ENCODE results near the gene MECP2.

Gene MECP2

GRCh38 chrX:154039577-154039976 is 57.9 kb downstream of the MECP2 start:
- no peak overlapping the region for H3K9ac ChIP-seq (ENCODE audit: low read depth in 1 of 2, low read length in 2 of 2)
- peaks cover 0 to 4% of the 10 kb centered on the region in 2 donors for H3K4me1 ChIP-seq (ENCODE audit: control insufficient read depth in 1 of 2, insufficient read depth in 2 of 2, low read length in 2 of 2)
- no peaks in the 10 kb centered on the region for H3K9me3 ChIP-seq (ENCODE audit: control insufficient read depth in 1 of 2, low read length in 2 of 2)
- H3K36me3 ChIP-seq (ENCODE audit: control insufficient read depth in 1 of 2, insufficient read depth in 2 of 2, low read length in 2 of 2), result peaks cover 0 to 9% of the 10 kb centered on the region in 2 donors
- no peak overlapping the region for H3K27ac ChIP-seq (ENCODE audit: low read depth, low read length)
- no peaks in the 10 kb centered on the region for H3K27me3 ChIP-seq (ENCODE audit: control insufficient read depth in 1 of 2, insufficient read depth in 2 of 2, low read length in 2 of 2)
- H3K4me3 ChIP-seq (ENCODE audit: low read depth in 1 of 2, low read length in 2 of 2), result no peak overlapping the region

GRCh38 chrX:154038656-154039055 is 58.9 kb downstream of the MECP2 start:
- H3K4me3 ChIP-seq (ENCODE audit: low read depth in 1 of 2, low read length in 2 of 2), result no peak overlapping the region
- no peak overlapping the region for H3K9ac ChIP-seq (ENCODE audit: low read depth in 1 of 2, low read length in 2 of 2)
- no peaks in the 10 kb centered on the region for H3K27me3 ChIP-seq (ENCODE audit: control insufficient read depth in 1 of 2, insufficient read depth in 2 of 2, low read length in 2 of 2)
- no peak overlapping the region for H3K27ac ChIP-seq (ENCODE audit: low read depth, low read length)
- H3K9me3 ChIP-seq (ENCODE audit: control insufficient read depth in 1 of 2, low read length in 2 of 2), result no peaks in the 10 kb centered on the region
- H3K4me1 ChIP-seq (ENCODE audit: control insufficient read depth in 1 of 2, insufficient read depth in 2 of 2, low read length in 2 of 2), result peaks cover 0 to 4% of the 10 kb centered on the region in 2 donors
- H3K36me3 ChIP-seq (ENCODE audit: control insufficient read depth in 1 of 2, insufficient read depth in 2 of 2, low read length in 2 of 2), result peaks cover 0 to 9% of the 10 kb centered on the region in 2 donors

- Histone ChIP-seq H3K27ac (ENCODE audit: low read depth, low read length) (no peak overlapping the region), H3K27me3 (ENCODE audit: control insufficient read depth in 1 of 2, insufficient read depth in 2 of 2, low read length in 2 of 2) (no peaks in the 10 kb centered on the region), H3K9me3 (ENCODE audit: control insufficient read depth in 1 of 2, low read length in 2 of 2) (no peaks in the 10 kb centered on the region), H3K4me1 (ENCODE audit: control insufficient read depth in 1 of 2, insufficient read depth in 2 of 2, low read length in 2 of 2) (peaks cover 0 to 4% of the 10 kb centered on the region in 2 donors), H3K9ac (ENCODE audit: low read depth in 1 of 2, low read length in 2 of 2) (no peak overlapping the region), H3K4me3 (ENCODE audit: low read depth in 1 of 2, low read length in 2 of 2) (no peak overlapping the region), H3K36me3 (ENCODE audit: control insufficient read depth in 1 of 2, insufficient read depth in 2 of 2, low read length in 2 of 2) (peaks cover 0 to 9% of the 10 kb centered on the region in 2 donors)
Measured at GRCh38 chrX:154037754-154038153, 59.8 kb downstream of the MECP2 start.

- Histone ChIP-seq H3K9ac (ENCODE audit: low read depth in 1 of 2, low read length in 2 of 2) (no peak overlapping the region), H3K27me3 (ENCODE audit: control insufficient read depth in 1 of 2, insufficient read depth in 2 of 2, low read length in 2 of 2) (no peaks in the 10 kb centered on the region), H3K4me1 (ENCODE audit: control insufficient read depth in 1 of 2, insufficient read depth in 2 of 2, low read length in 2 of 2) (no peaks in the 10 kb centered on the region), H3K27ac (ENCODE audit: low read depth, low read length) (no peak overlapping the region), H3K9me3 (ENCODE audit: control insufficient read depth in 1 of 2, low read length in 2 of 2) (no peaks in the 10 kb centered on the region), H3K4me3 (ENCODE audit: low read depth in 1 of 2, low read length in 2 of 2) (no peak overlapping the region), H3K36me3 (ENCODE audit: control insufficient read depth in 1 of 2, insufficient read depth in 2 of 2, low read length in 2 of 2) (peaks cover 9 to 17% of the 10 kb centered on the region in 2 donors)
Measured at GRCh38 chrX:154036513-154036912, 61.0 kb downstream of the MECP2 start.

- peaks cover 14% of the 10 kb centered on the region in 2 donors for H3K36me3 ChIP-seq (ENCODE audit: control insufficient read depth in 1 of 2, insufficient read depth in 2 of 2, low read length in 2 of 2)
- H3K9ac ChIP-seq (ENCODE audit: low read depth in 1 of 2, low read length in 2 of 2), result no peak overlapping the region
- H3K4me3 ChIP-seq (ENCODE audit: low read depth in 1 of 2, low read length in 2 of 2), result no peak overlapping the region
- no peak overlapping the region for H3K27ac ChIP-seq (ENCODE audit: low read depth, low read length)
- peaks cover 0 to 5% of the 10 kb centered on the region in 2 donors for H3K4me1 ChIP-seq (ENCODE audit: control insufficient read depth in 1 of 2, insufficient read depth in 2 of 2, low read length in 2 of 2)
- no peaks in the 10 kb centered on the region for H3K9me3 ChIP-seq (ENCODE audit: control insufficient read depth in 1 of 2, low read length in 2 of 2)
- no peaks in the 10 kb centered on the region for H3K27me3 ChIP-seq (ENCODE audit: control insufficient read depth in 1 of 2, insufficient read depth in 2 of 2, low read length in 2 of 2)
Measured at GRCh38 chrX:154033848-154034247, 63.7 kb downstream of the MECP2 start.

GRCh38 chrX:154032653-154033052 is 64.9 kb downstream of the MECP2 start:
- Histone ChIP-seq H3K36me3 (ENCODE audit: control insufficient read depth in 1 of 2, insufficient read depth in 2 of 2, low read length in 2 of 2) (peaks cover 12 to 17% of the 10 kb centered on the region in 2 donors), H3K9me3 (ENCODE audit: control insufficient read depth in 1 of 2, low read length in 2 of 2) (no peaks in the 10 kb centered on the region), H3K4me1 (ENCODE audit: control insufficient read depth in 1 of 2, insufficient read depth in 2 of 2, low read length in 2 of 2) (peaks cover 4 to 8% of the 10 kb centered on the region in 2 donors), H3K4me3 (ENCODE audit: low read depth in 1 of 2, low read length in 2 of 2) (no peak overlapping the region), H3K27ac (ENCODE audit: low read depth, low read length) (no peak overlapping the region), H3K27me3 (ENCODE audit: control insufficient read depth in 1 of 2, insufficient read depth in 2 of 2, low read length in 2 of 2) (no peaks in the 10 kb centered on the region), H3K9ac (ENCODE audit: low read depth in 1 of 2, low read length in 2 of 2) (no peak overlapping the region)

- no peaks in the 10 kb centered on the region for H3K27me3 ChIP-seq (ENCODE audit: control insufficient read depth in 1 of 2, insufficient read depth in 2 of 2, low read length in 2 of 2)
- no peaks in the 10 kb centered on the region for H3K9me3 ChIP-seq (ENCODE audit: control insufficient read depth in 1 of 2, low read length in 2 of 2)
- H3K36me3 ChIP-seq (ENCODE audit: control insufficient read depth in 1 of 2, insufficient read depth in 2 of 2, low read length in 2 of 2), result peaks cover 15 to 19% of the 10 kb centered on the region in 2 donors
- H3K9ac ChIP-seq (ENCODE audit: low read depth in 1 of 2, low read length in 2 of 2), result no peak overlapping the region
- H3K4me3 ChIP-seq (ENCODE audit: low read depth in 1 of 2, low read length in 2 of 2), result no peak overlapping the region
- no peak overlapping the region for H3K27ac ChIP-seq (ENCODE audit: low read depth, low read length)
- peaks cover 4 to 8% of the 10 kb centered on the region in 2 donors for H3K4me1 ChIP-seq (ENCODE audit: control insufficient read depth in 1 of 2, insufficient read depth in 2 of 2, low read length in 2 of 2)
Measured at GRCh38 chrX:154032160-154032559, 65.4 kb downstream of the MECP2 start.

- H3K9ac ChIP-seq (ENCODE audit: low read depth in 1 of 2, low read length in 2 of 2), result no peak overlapping the region
- H3K4me3 ChIP-seq (ENCODE audit: low read depth in 1 of 2, low read length in 2 of 2), result no peak overlapping the region
- H3K4me1 ChIP-seq (ENCODE audit: control insufficient read depth in 1 of 2, insufficient read depth in 2 of 2, low read length in 2 of 2), result peaks cover 4 to 8% of the 10 kb centered on the region in 2 donors
- no peaks in the 10 kb centered on the region for H3K9me3 ChIP-seq (ENCODE audit: control insufficient read depth in 1 of 2, low read length in 2 of 2)
- H3K27me3 ChIP-seq (ENCODE audit: control insufficient read depth in 1 of 2, insufficient read depth in 2 of 2, low read length in 2 of 2), result no peaks in the 10 kb centered on the region
- H3K27ac ChIP-seq (ENCODE audit: low read depth, low read length), result no peak overlapping the region
- H3K36me3 ChIP-seq (ENCODE audit: control insufficient read depth in 1 of 2, insufficient read depth in 2 of 2, low read length in 2 of 2), result peaks cover 19 to 25% of the 10 kb centered on the region in 2 donors
Measured at GRCh38 chrX:154030715-154031305, 66.7 kb downstream of the MECP2 start.

- Histone ChIP-seq H3K4me3 (ENCODE audit: low read depth in 1 of 2, low read length in 2 of 2) (no peak overlapping the region), H3K27ac (ENCODE audit: low read depth, low read length) (no peak overlapping the region), H3K27me3 (ENCODE audit: control insufficient read depth in 1 of 2, insufficient read depth in 2 of 2, low read length in 2 of 2) (no peaks in the 10 kb centered on the region), H3K9ac (ENCODE audit: low read depth in 1 of 2, low read length in 2 of 2) (no peak overlapping the region), H3K4me1 (ENCODE audit: control insufficient read depth in 1 of 2, insufficient read depth in 2 of 2, low read length in 2 of 2) (peaks cover 4 to 8% of the 10 kb centered on the region in 2 donors), H3K9me3 (ENCODE audit: control insufficient read depth in 1 of 2, low read length in 2 of 2) (no peaks in the 10 kb centered on the region), H3K36me3 (ENCODE audit: control insufficient read depth in 1 of 2, insufficient read depth in 2 of 2, low read length in 2 of 2) (peaks cover 19 to 25% of the 10 kb centered on the region in 2 donors)
Measured at GRCh38 chrX:154030266-154030665, 67.3 kb downstream of the MECP2 start.

GRCh38 chrX:154029439-154029838 is 68.1 kb downstream of the MECP2 start:
- H3K36me3 ChIP-seq (ENCODE audit: control insufficient read depth in 1 of 2, insufficient read depth in 2 of 2, low read length in 2 of 2), result peaks cover 19 to 25% of the 10 kb centered on the region in 2 donors
- peaks cover 4 to 8% of the 10 kb centered on the region in 2 donors for H3K4me1 ChIP-seq (ENCODE audit: control insufficient read depth in 1 of 2, insufficient read depth in 2 of 2, low read length in 2 of 2)
- no peak overlapping the region for H3K4me3 ChIP-seq (ENCODE audit: low read depth in 1 of 2, low read length in 2 of 2)
- no peaks in the 10 kb centered on the region for H3K27me3 ChIP-seq (ENCODE audit: control insufficient read depth in 1 of 2, insufficient read depth in 2 of 2, low read length in 2 of 2)
- H3K9ac ChIP-seq (ENCODE audit: low read depth in 1 of 2, low read length in 2 of 2), result no peak overlapping the region
- no peaks in the 10 kb centered on the region for H3K9me3 ChIP-seq (ENCODE audit: control insufficient read depth in 1 of 2, low read length in 2 of 2)
- no peak overlapping the region for H3K27ac ChIP-seq (ENCODE audit: low read depth, low read length)

Measured in duodenal mucosa (tissue), 2 donors.